Transverse colon (tissue), 3 donors: ENCODE data around the gene ZIC2.

Experiments used
- POLR2A ChIP-seq: fragments of 450-650 bp; IDR thresholded peaks from one replicate; pipeline ENCODE4 v1.6.1; 2016; ENCODE audit warnings: antibody characterized with exemption, mild to moderate bottlenecking, moderate library complexity
- TF ChIP-seq, protein P1 (sequence below), 5 experiments: fragments of 200-600 bp in 3 of 5; fragments of 450-650 bp in 2 of 5; sonication (generic) in 3 of 5; IDR thresholded peaks; 1 replicate in 2 of 5; 2 replicates in 3 of 5; pipeline ENCODE4 v1.5.1; 2016 to 2017; ENCODE audit warnings: antibody characterized with exemption in 5 of 5, inconsistent platforms in 3 of 5, mild to moderate bottlenecking in 2 of 5, moderate library complexity in 1 of 5

DNA sequence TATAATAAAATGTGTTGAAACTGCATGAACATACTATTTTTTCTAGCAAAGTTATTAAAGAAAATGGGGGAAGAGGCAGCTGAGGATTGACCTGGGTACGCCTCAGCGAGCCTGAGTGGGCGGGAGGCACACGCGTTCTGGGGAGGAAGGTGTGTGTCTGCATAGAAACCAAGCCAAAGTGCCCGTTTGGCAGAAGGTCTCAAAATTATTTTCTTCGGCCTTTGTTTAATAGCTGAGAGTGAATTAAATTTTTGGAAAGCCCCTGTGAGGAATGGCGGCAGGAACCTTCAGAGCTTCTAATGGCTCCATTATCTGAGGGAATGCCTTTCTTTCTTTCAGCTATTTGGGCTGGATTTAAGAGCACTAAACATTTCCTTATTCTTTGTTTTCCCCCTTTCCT, 5.2 kb downstream of the ZIC2 start:
- TF ChIP-seq, protein P1, sequence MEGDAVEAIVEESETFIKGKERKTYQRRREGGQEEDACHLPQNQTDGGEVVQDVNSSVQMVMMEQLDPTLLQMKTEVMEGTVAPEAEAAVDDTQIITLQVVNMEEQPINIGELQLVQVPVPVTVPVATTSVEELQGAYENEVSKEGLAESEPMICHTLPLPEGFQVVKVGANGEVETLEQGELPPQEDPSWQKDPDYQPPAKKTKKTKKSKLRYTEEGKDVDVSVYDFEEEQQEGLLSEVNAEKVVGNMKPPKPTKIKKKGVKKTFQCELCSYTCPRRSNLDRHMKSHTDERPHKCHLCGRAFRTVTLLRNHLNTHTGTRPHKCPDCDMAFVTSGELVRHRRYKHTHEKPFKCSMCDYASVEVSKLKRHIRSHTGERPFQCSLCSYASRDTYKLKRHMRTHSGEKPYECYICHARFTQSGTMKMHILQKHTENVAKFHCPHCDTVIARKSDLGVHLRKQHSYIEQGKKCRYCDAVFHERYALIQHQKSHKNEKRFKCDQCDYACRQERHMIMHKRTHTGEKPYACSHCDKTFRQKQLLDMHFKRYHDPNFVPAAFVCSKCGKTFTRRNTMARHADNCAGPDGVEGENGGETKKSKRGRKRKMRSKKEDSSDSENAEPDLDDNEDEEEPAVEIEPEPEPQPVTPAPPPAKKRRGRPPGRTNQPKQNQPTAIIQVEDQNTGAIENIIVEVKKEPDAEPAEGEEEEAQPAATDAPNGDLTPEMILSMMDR (IDR thresholded peaks at IDR 0.05), result no peak
- no peak for TF ChIP-seq POLR2A
